ENCODE measurements around the gene MARK3. TPM values are rescaled to one million over a fixed set of nuclear protein-coding genes. Genes with fewer than 3 reads are reported as not detected.

MARK3 gene
- total and polyA plus RNA-seq, 2 experiments from 2014 or later = 72.9 to 88.3 TPM

GRCh38 chr14:103520269-103520656 lies 135.0 kb downstream of the MARK3 start:
- Histone ChIP-seq H3K4me1 (ENCODE audit: low read depth) (peaks cover 29% of the 10 kb centered on the region), H3K4me3 (no peak overlapping the region), H3K36me3 (no peaks in the 10 kb centered on the region), H3K27me3 (peaks cover 17% of the 10 kb centered on the region), H3K27ac (no peak overlapping the region), H3K9me3 (ENCODE audit: low read depth) (no peaks in the 10 kb centered on the region)
- no peak for TF ChIP-seq CTCF (IDR thresholded peaks at IDR 0.05; ENCODE audit: low read depth, low read length)
- no peak for DNase-seq (ENCODE audit: low read depth in 1 of 2, low spot score in 1 of 2)

- no peak overlapping the region for H3K27ac ChIP-seq
Measured at GRCh38 chr14:103520657-103521437, 135.6 kb downstream of the MARK3 start.

GRCh38 chr14:103521438-103521950 lies 136.3 kb downstream of the MARK3 start:
- no peaks in the 10 kb centered on the region for H3K9me3 ChIP-seq (ENCODE audit: low read depth)
- peak overlapping the region; percentile 55 for H3K4me3 ChIP-seq
- no peak for TF ChIP-seq CTCF (IDR thresholded peaks at IDR 0.05; ENCODE audit: low read depth, low read length)
- H3K36me3 ChIP-seq = no peaks in the 10 kb centered on the region
- peak in 1 of 2 donors; percentile 36 for DNase-seq (ENCODE audit: low read depth in 1 of 2, low spot score in 1 of 2)
- no peak overlapping the region for H3K27ac ChIP-seq
- H3K4me1 ChIP-seq (ENCODE audit: low read depth) = peaks cover 22% of the 10 kb centered on the region
- peaks cover 17% of the 10 kb centered on the region for H3K27me3 ChIP-seq

More at GRCh38 chr14:103520657-103521437, 135.6 kb downstream of the MARK3 start:
- Histone ChIP-seq H3K27me3 (peaks cover 17% of the 10 kb centered on the region), H3K4me3 (peak overlapping the region; percentile 55), H3K9me3 (ENCODE audit: low read depth) (no peaks in the 10 kb centered on the region), H3K36me3 (no peaks in the 10 kb centered on the region), H3K4me1 (ENCODE audit: low read depth) (peaks cover 29% of the 10 kb centered on the region)
- DNase-seq (ENCODE audit: low read depth in 1 of 2, low spot score in 1 of 2) = peak; percentile 60 to 75
- peak; percentile 50 for TF ChIP-seq CTCF (IDR thresholded peaks at IDR 0.05; ENCODE audit: low read depth, low read length)

GRCh38 chr14:103521951-103522563 lies 136.8 kb downstream of the MARK3 start:
- Histone ChIP-seq H3K4me1 (ENCODE audit: low read depth) (peaks cover 17% of the 10 kb centered on the region), H3K4me3 (peak overlapping the region; percentile 55), H3K27me3 (peaks cover 17% of the 10 kb centered on the region), H3K36me3 (no peaks in the 10 kb centered on the region), H3K27ac (no peak overlapping the region), H3K9me3 (ENCODE audit: low read depth) (no peaks in the 10 kb centered on the region)
- no peak for TF ChIP-seq CTCF (IDR thresholded peaks at IDR 0.05; ENCODE audit: low read depth, low read length)
- DNase-seq (ENCODE audit: low read depth in 1 of 2, low spot score in 1 of 2) = peak in 1 of 2 donors; percentile 61

- H3K36me3 ChIP-seq = no peaks in the 10 kb centered on the region
- H3K27ac ChIP-seq = no peak within 1 kb of the TSS
- no peak for TF ChIP-seq CTCF (IDR thresholded peaks at IDR 0.05; ENCODE audit: low read depth, low read length)
- DNase-seq (ENCODE audit: low read depth in 1 of 2, low spot score in 1 of 2) = peak; percentile 54 to 88
- peak within 1 kb of the TSS; percentile 55 for H3K4me3 ChIP-seq
- no peaks in the 10 kb centered on the region for H3K9me3 ChIP-seq (ENCODE audit: low read depth)
- peaks cover 10% of the 10 kb centered on the region for H3K4me1 ChIP-seq (ENCODE audit: low read depth)
- peaks cover 17% of the 10 kb centered on the region for H3K27me3 ChIP-seq
Measured at GRCh38 chr14:103522649-103523574, 137.7 kb downstream of the MARK3 start, which contains the start of gene CKB. CKB (minus strand) TSS chr14:103522830; CDS start chr14:103522493, 337 bp downstream.

Measured in cardiac muscle cell (in vitro differentiated cells and primary cell).